WTC11 (cell line): ENCODE data around the gene SEMA4D. TPM values are rescaled to one million over a fixed set of nuclear protein-coding genes. Genes with fewer than 3 reads are reported as not detected.

Experiments
- ATAC-seq: fragments of 200-7000 bp; cut with Tn5 transposase; 2 replicates; pipeline ENCODE4 v1.10.0; 2021; ENCODE audit warnings: mild to moderate bottlenecking, moderate library complexity
- CTCF ChIA-PET: fragments of 300-600 bp; sonication (Branson Sonifier 250); formaldehyde crosslinking; loops from one replicate; lab custom pipeline; 2021; ENCODE audit warnings: antibody characterized with exemption; lab: Charles Lee
- POLR2A ChIA-PET: fragments of 350-600 bp; sonication (Branson Sonifier 250); formaldehyde crosslinking; loops from one replicate; lab custom pipeline; 2021; ENCODE audit warnings: antibody characterized with exemption; lab: Charles Lee
- DNase-seq: peaks from one replicate; pipeline ENCODE4 v3.0.0; 2021; ENCODE audit warnings: low spot score
- H3K27ac Mint-ChIP-seq: 2 replicates; pipeline ENCODE4 v1.8.0; 2021; ENCODE audit warnings: mixed read lengths
- H3K27me3 Mint-ChIP-seq: 2 replicates; pipeline ENCODE4 v1.8.0; 2021; ENCODE audit warnings: low read depth, mild to moderate bottlenecking, moderate library complexity, mixed read lengths
- H3K36me3 Mint-ChIP-seq: 2 replicates; pipeline ENCODE4 v1.8.0; 2021; ENCODE audit warnings: mixed read lengths
- H3K4me1 Mint-ChIP-seq: 2 replicates; pipeline ENCODE4 v1.8.0; 2022; ENCODE audit warnings: mixed read lengths
- H3K4me3 Mint-ChIP-seq: 2 replicates; pipeline ENCODE4 v1.8.0; 2021; ENCODE audit warnings: mild to moderate bottlenecking, moderate library complexity, mixed read lengths
- H3K9me3 Mint-ChIP-seq: 2 replicates; pipeline ENCODE4 v1.8.0; 2021; ENCODE audit warnings: mixed read lengths
- ATF3 ChIP-seq: sonication (generic); formaldehyde crosslinking; conservative IDR thresholded peaks from 2 replicates; pipeline ENCODE4 v1.8.1; 2022; ENCODE audit warnings: mild to moderate bottlenecking, missing genetic modification reagents
- CREM ChIP-seq: sonication (generic); formaldehyde crosslinking; IDR thresholded peaks from 2 replicates; pipeline ENCODE4 v1.8.1; 2022; ENCODE audit warnings: mild to moderate bottlenecking, missing genetic modification reagents, moderate library complexity
- E2F4 ChIP-seq: sonication (generic); formaldehyde crosslinking; IDR thresholded peaks from 2 replicates; pipeline ENCODE4 v1.8.1; 2022; ENCODE audit warnings: low read depth, mild to moderate bottlenecking, moderate library complexity, missing genetic modification reagents, borderline replicate concordance
- GABPB1 ChIP-seq: sonication (generic); formaldehyde crosslinking; IDR thresholded peaks from 2 replicates; pipeline ENCODE4 v1.8.1; 2023; ENCODE audit warnings: mild to moderate bottlenecking, missing genetic modification reagents
- GTF2I ChIP-seq: fragments of 250-450 bp; sonication (Bioruptor Pico); conservative IDR thresholded peaks from 2 replicates; pipeline ENCODE4 v1.4.0; 2021; ENCODE audit warnings: mild to moderate bottlenecking
- HMGA2 ChIP-seq: fragments of 250-450 bp; sonication (Bioruptor Pico); IDR thresholded peaks from 2 replicates; pipeline ENCODE4 v1.4.0; 2021; ENCODE audit warnings: mild to moderate bottlenecking, moderate library complexity
- NR1H2 ChIP-seq: sonication (generic); formaldehyde crosslinking; IDR thresholded peaks from 2 replicates; pipeline ENCODE4 v1.9.0; 2021; ENCODE audit warnings: mild to moderate bottlenecking, moderate library complexity, missing genetic modification reagents
- OVOL2 ChIP-seq: fragments of 250-450 bp; sonication (Bioruptor Pico); IDR thresholded peaks from 2 replicates; pipeline ENCODE4 v1.9.0; 2021; ENCODE audit warnings: mild to moderate bottlenecking, borderline replicate concordance
- RORB ChIP-seq: fragments of 250-450 bp; sonication (Bioruptor Pico); IDR thresholded peaks from 2 replicates; pipeline ENCODE4 v1.9.0; 2021; ENCODE audit warnings: mild to moderate bottlenecking
- SMAD3 ChIP-seq: sonication (generic); formaldehyde crosslinking; IDR thresholded peaks from 2 replicates; pipeline ENCODE4 v1.8.0; 2022; ENCODE audit warnings: missing genetic modification reagents, mild to moderate bottlenecking, borderline replicate concordance
- SOX15 ChIP-seq: fragments of 250-450 bp; sonication (Bioruptor Pico); IDR thresholded peaks from 2 replicates; pipeline ENCODE4 v1.9.0; 2021; ENCODE audit warnings: mild to moderate bottlenecking
- STAT6 ChIP-seq: sonication (generic); formaldehyde crosslinking; conservative IDR thresholded peaks from 2 replicates; pipeline ENCODE4 v1.8.1; 2023; ENCODE audit warnings: mild to moderate bottlenecking, low read depth, missing genetic modification reagents, moderate library complexity
- ZNF138 ChIP-seq: sonication (generic); formaldehyde crosslinking; conservative IDR thresholded peaks from 2 replicates; pipeline ENCODE4 v1.8.1; 2022; ENCODE audit warnings: mild to moderate bottlenecking, moderate library complexity, missing genetic modification reagents
- total RNA-seq: library from RNA; stranded (reverse); gene quantifications from 3 replicates; pipeline ENCODE4 v1.2.3, GENCODE V29; 2021
- TF ChIP-seq, protein P1 (sequence below): fragments of 250-450 bp; sonication (Bioruptor Pico); IDR thresholded peaks from 2 replicates; pipeline ENCODE4 v1.8.0; 2021; ENCODE audit warnings: mild to moderate bottlenecking
- TF ChIP-seq, protein P2 (sequence below): fragments of 200-600 bp; IDR thresholded peaks from 2 replicates; pipeline ENCODE4 v1.8.0; 2022; ENCODE audit warnings: antibody characterized with exemption
- TF ChIP-seq, protein P3 (sequence below): fragments of 250-450 bp; sonication (Bioruptor Pico); IDR thresholded peaks from 2 replicates; pipeline ENCODE4 v1.9.0; 2021; ENCODE audit warnings: mild to moderate bottlenecking, borderline replicate concordance

Gene SEMA4D
- total RNA-seq, 1 experiment from 2014 or later, result 67.8 TPM

DNA sequence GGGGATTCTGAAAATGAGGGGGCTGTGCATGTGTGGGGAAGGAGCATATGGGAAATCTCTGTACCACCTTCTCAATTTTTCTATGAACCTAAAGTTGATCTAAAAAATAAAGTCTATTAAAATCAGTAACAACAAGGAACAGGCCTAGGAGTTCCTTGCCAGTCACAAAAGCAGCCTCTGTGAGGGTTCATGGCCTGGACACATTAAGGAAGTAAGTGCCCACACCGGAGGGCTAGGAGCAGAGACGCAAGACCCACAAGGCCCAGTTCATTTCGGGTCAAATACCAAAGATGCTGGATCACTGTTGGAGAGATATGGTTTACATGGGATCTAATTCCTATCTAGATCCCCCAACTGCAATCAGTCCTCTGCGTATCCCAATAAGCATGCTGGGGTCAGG, 88.4 kb downstream of the SEMA4D start:
- Mint-ChIP-seq H3K4me1 (peaks cover 46% of the 10 kb centered on the region), H3K4me3 (no peak overlapping the region), H3K27ac (no peak overlapping the region), H3K27me3 (no peaks in the 10 kb centered on the region; the same call in 1 of the 2 replicates), H3K36me3 (peaks cover 13% of the 10 kb centered on the region), H3K9me3 (peaks cover 13% of the 10 kb centered on the region)
- ChIA-PET POLR2A (no interaction called here), CTCF (interaction anchor here (3.9 kb wide), 1 partner anchor 139 kb away, joined by 27 read pairs; no protein-coding TSS in a partner anchor)
- ATAC-seq, result no peak
- DNase-seq, result no peak
- TF ChIP-seq ZNF138, result no peak
- TF ChIP-seq, protein P1, sequence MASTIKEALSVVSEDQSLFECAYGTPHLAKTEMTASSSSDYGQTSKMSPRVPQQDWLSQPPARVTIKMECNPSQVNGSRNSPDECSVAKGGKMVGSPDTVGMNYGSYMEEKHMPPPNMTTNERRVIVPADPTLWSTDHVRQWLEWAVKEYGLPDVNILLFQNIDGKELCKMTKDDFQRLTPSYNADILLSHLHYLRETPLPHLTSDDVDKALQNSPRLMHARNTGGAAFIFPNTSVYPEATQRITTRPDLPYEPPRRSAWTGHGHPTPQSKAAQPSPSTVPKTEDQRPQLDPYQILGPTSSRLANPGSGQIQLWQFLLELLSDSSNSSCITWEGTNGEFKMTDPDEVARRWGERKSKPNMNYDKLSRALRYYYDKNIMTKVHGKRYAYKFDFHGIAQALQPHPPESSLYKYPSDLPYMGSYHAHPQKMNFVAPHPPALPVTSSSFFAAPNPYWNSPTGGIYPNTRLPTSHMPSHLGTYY, result no peak
- no peak for TF ChIP-seq NR1H2 (CRISPR knock-in tag)
- no peak for TF ChIP-seq GABPB1 (CRISPR knock-in tag)
- TF ChIP-seq SOX15 (CRISPR knock-in tag), result no peak
- TF ChIP-seq HMGA2 (CRISPR knock-in tag), result no peak
- no peak for TF ChIP-seq OVOL2 (CRISPR knock-in tag)
- no peak for TF ChIP-seq ATF3 (CRISPR knock-in tag)
- TF ChIP-seq E2F4 (CRISPR knock-in tag), result no peak
- TF ChIP-seq, protein P2, sequence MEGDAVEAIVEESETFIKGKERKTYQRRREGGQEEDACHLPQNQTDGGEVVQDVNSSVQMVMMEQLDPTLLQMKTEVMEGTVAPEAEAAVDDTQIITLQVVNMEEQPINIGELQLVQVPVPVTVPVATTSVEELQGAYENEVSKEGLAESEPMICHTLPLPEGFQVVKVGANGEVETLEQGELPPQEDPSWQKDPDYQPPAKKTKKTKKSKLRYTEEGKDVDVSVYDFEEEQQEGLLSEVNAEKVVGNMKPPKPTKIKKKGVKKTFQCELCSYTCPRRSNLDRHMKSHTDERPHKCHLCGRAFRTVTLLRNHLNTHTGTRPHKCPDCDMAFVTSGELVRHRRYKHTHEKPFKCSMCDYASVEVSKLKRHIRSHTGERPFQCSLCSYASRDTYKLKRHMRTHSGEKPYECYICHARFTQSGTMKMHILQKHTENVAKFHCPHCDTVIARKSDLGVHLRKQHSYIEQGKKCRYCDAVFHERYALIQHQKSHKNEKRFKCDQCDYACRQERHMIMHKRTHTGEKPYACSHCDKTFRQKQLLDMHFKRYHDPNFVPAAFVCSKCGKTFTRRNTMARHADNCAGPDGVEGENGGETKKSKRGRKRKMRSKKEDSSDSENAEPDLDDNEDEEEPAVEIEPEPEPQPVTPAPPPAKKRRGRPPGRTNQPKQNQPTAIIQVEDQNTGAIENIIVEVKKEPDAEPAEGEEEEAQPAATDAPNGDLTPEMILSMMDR, result no peak

- Mint-ChIP-seq H3K27ac (peak overlapping the region; percentile 44; the same call in 1 of the 2 replicates), H3K4me1 (peaks cover 38% of the 10 kb centered on the region), H3K4me3 (no peak overlapping the region), H3K9me3 (peaks cover 13% of the 10 kb centered on the region), H3K36me3 (peaks cover 13% of the 10 kb centered on the region), H3K27me3 (no peaks in the 10 kb centered on the region; the same call in 1 of the 2 replicates)
- TF ChIP-seq CREM (CRISPR knock-in tag), result no peak
- DNase-seq (no peak), ATAC-seq (no peak)
- ChIA-PET CTCF (interaction anchor here (1.2 kb wide), 1 partner anchor 21 kb away, joined by 4 read pairs; no protein-coding TSS in a partner anchor), POLR2A (no interaction called here)
Observed at GRCh38 chr9:89408628-89409101, 89.2 kb downstream of the SEMA4D start.

GRCh38 chr9:89407070-89407469, 90.8 kb downstream of the SEMA4D start:
- ATAC-seq (no peak), DNase-seq (no peak)
- H3K4me3 Mint-ChIP-seq, result no peak overlapping the region
- ChIA-PET CTCF (no interaction called here), POLR2A (no interaction called here)
- peaks cover 26% of the 10 kb centered on the region for H3K36me3 Mint-ChIP-seq
- H3K4me1 Mint-ChIP-seq, result peaks cover 22% of the 10 kb centered on the region
- no peaks in the 10 kb centered on the region; the same call in 1 of the 2 replicates for H3K27me3 Mint-ChIP-seq
- no peak overlapping the region for H3K27ac Mint-ChIP-seq
- H3K9me3 Mint-ChIP-seq, result peaks cover 13% of the 10 kb centered on the region
- TF ChIP-seq RORB (CRISPR knock-in tag), result no peak
- TF ChIP-seq GTF2I (CRISPR knock-in tag), result 0 out of 2 replicates have a peak, but pooled peaks have one; percentile 28
- TF ChIP-seq CREM (CRISPR knock-in tag), result no peak

GRCh38 chr9:89405826-89406225, 92.1 kb downstream of the SEMA4D start:
- peaks cover 8% of the 10 kb centered on the region for H3K9me3 Mint-ChIP-seq
- no peak for TF ChIP-seq SMAD3 (CRISPR knock-in tag)
- TF ChIP-seq, protein P3, sequence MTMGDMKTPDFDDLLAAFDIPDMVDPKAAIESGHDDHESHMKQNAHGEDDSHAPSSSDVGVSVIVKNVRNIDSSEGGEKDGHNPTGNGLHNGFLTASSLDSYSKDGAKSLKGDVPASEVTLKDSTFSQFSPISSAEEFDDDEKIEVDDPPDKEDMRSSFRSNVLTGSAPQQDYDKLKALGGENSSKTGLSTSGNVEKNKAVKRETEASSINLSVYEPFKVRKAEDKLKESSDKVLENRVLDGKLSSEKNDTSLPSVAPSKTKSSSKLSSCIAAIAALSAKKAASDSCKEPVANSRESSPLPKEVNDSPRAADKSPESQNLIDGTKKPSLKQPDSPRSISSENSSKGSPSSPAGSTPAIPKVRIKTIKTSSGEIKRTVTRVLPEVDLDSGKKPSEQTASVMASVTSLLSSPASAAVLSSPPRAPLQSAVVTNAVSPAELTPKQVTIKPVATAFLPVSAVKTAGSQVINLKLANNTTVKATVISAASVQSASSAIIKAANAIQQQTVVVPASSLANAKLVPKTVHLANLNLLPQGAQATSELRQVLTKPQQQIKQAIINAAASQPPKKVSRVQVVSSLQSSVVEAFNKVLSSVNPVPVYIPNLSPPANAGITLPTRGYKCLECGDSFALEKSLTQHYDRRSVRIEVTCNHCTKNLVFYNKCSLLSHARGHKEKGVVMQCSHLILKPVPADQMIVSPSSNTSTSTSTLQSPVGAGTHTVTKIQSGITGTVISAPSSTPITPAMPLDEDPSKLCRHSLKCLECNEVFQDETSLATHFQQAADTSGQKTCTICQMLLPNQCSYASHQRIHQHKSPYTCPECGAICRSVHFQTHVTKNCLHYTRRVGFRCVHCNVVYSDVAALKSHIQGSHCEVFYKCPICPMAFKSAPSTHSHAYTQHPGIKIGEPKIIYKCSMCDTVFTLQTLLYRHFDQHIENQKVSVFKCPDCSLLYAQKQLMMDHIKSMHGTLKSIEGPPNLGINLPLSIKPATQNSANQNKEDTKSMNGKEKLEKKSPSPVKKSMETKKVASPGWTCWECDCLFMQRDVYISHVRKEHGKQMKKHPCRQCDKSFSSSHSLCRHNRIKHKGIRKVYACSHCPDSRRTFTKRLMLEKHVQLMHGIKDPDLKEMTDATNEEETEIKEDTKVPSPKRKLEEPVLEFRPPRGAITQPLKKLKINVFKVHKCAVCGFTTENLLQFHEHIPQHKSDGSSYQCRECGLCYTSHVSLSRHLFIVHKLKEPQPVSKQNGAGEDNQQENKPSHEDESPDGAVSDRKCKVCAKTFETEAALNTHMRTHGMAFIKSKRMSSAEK (CRISPR knock-in tag), result no peak
- no peak for TF ChIP-seq ATF3 (CRISPR knock-in tag)
- TF ChIP-seq STAT6 (CRISPR knock-in tag), result no peak

More at GRCh38 chr9:89405826-89406225, 92.1 kb downstream of the SEMA4D start:
- peak overlapping the region; percentile 77; the same call in 1 of the 2 replicates for H3K27ac Mint-ChIP-seq
- peaks cover 9% of the 10 kb centered on the region for H3K4me1 Mint-ChIP-seq
- H3K4me3 Mint-ChIP-seq, result no peak overlapping the region
- no peak for ATAC-seq
- ChIA-PET POLR2A (no interaction called here), CTCF (interaction anchor here (1.2 kb wide), 1 partner anchor 143 kb away, joined by 3 read pairs; no protein-coding TSS in a partner anchor)
- no peaks in the 10 kb centered on the region; the same call in 1 of the 2 replicates for H3K27me3 Mint-ChIP-seq
- peaks cover 32% of the 10 kb centered on the region for H3K36me3 Mint-ChIP-seq
- no peak for DNase-seq
